HCT116 (cell line): ENCODE results near the gene FAP. TPM values are rescaled to one million over a fixed set of nuclear protein-coding genes. Genes with fewer than 3 reads are reported as not detected.

ENCODE experiments used
- ATAC-seq: fragments of 200-7000 bp; cut with Tn5 transposase; 2 replicates; pipeline ENCODE4 v1.9.1; 2020; ENCODE audit warnings: mild to moderate bottlenecking, moderate library complexity
- BruUV-seq: library from RNA; stranded (reverse); fragments of 400-500 nt; replicated peaks from 2 replicates; lab custom pipeline; 2021; lab: Mats Ljungman, UMichigan
- CTCF ChIA-PET: fragments of 300-600 bp; sonication (Branson Sonifier 250); formaldehyde crosslinking; loops from one replicate; lab custom pipeline; 2021; ENCODE audit warnings: antibody characterized with exemption; lab: Charles Lee
- POLR2A ChIA-PET: fragments of 300-600, 350-600 bp; sonication (Branson Sonifier 250); formaldehyde crosslinking; loops from one replicate; lab custom pipeline; 2021; ENCODE audit warnings: antibody characterized with exemption; lab: Charles Lee
- RAD21 ChIA-PET, 2 experiments: fragments of 300-600 bp; sonication (Branson Sonifier 250); formaldehyde crosslinking; loops; one replicate each; lab custom pipeline; 2023; ENCODE audit warnings: low total read pairs in 2 of 2; ENCODE audit not compliant: uncharacterized antibody in 2 of 2, unreplicated experiment in 2 of 2, low non-redundant PET in 1 of 2; lab: Charles Lee
- DNase-seq: peaks from one replicate; pipeline ENCODE4 v3.0.0-alpha.2; 2010; ENCODE audit warnings: low read depth, low spot score
- H2AFZ ChIP-seq: fragments of 200-600 bp; shearing (Covaris generic), sonication (generic); 2 replicates; pipeline ENCODE4 v1.6.1; 2017; ENCODE audit warnings: low read depth, mixed run types, mixed read lengths, antibody characterized with exemption, low read length; ENCODE audit not compliant: poor library complexity, severe bottlenecking
- H3K27ac ChIP-seq: 2 replicates; pipeline ENCODE4 v1.5.1; 2012; ENCODE audit warnings: low read depth, low read length
- H3K27me3 ChIP-seq: fragments of 200-600 bp; sonication (generic); 2 replicates; pipeline ENCODE4 v1.6.1; 2016; ENCODE audit warnings: mixed run types, low read length, mixed read lengths; ENCODE audit not compliant: insufficient read depth
- H3K36me3 ChIP-seq, 2 experiments: fragments of 200-500 bp in 1 of 2; fragments of 200-600 bp in 1 of 2; sonication (Bioruptor generic) in 1 of 2; sonication (generic) in 1 of 2; 2 replicates each; pipeline versions ENCODE4 v1.5.1 to v1.6.1; 2014 to 2016; ENCODE audit warnings: low read length in 2 of 2, inconsistent platforms in 1 of 2, mixed read lengths in 1 of 2, mixed run types in 1 of 2; ENCODE audit not compliant: insufficient read depth in 2 of 2, control insufficient read depth in 1 of 2
- H3K4me1 ChIP-seq, 2 experiments: fragments of 200-600 bp in 1 of 2; sonication (generic) in 1 of 2; 2 replicates each; pipeline versions ENCODE4 v1.5.1 to v1.6.1; 2012 to 2017; ENCODE audit warnings: low read length in 2 of 2, inconsistent platforms in 1 of 2, mild to moderate bottlenecking in 1 of 2, mixed read lengths in 1 of 2, mixed run types in 1 of 2, moderate library complexity in 1 of 2; ENCODE audit not compliant: insufficient read depth in 2 of 2, control insufficient read depth in 1 of 2
- H3K4me2 ChIP-seq: fragments of 200-600 bp; sonication (generic); 2 replicates; pipeline ENCODE4 v1.6.1; 2017; ENCODE audit warnings: mixed run types, low read length, mixed read lengths
- H3K4me3 ChIP-seq, 2 experiments: fragments of 200-600 bp in 1 of 2; sonication (generic) in 1 of 2; replicated peaks in 1 of 2; 2 replicates each; pipeline ENCODE4 v1.5.1; 2011 to 2016; ENCODE audit warnings: low read length in 2 of 2, control low read depth in 1 of 2, low read depth in 1 of 2, mild to moderate bottlenecking in 1 of 2, mixed read lengths in 1 of 2, mixed run types in 1 of 2
- H3K79me2 ChIP-seq: fragments of 200-600 bp; sonication (generic); 2 replicates; pipeline ENCODE4 v1.6.1; 2017; ENCODE audit warnings: mild to moderate bottlenecking, mixed run types, low read length, moderate library complexity, mixed read lengths; ENCODE audit not compliant: insufficient read depth
- H3K9ac ChIP-seq: fragments of 200-600 bp; sonication (generic); 2 replicates; pipeline ENCODE4 v1.6.1; 2016; ENCODE audit warnings: low read length, mixed read lengths
- H3K9me2 ChIP-seq: fragments of 200-600 bp; sonication (generic), shearing (Covaris generic); 2 replicates; pipeline ENCODE4 v1.6.1; 2017; ENCODE audit warnings: mixed run types, mild to moderate bottlenecking, moderate library complexity; ENCODE audit not compliant: insufficient read depth
- H3K9me3 ChIP-seq, 2 experiments: fragments of 200-500 bp in 1 of 2; fragments of 200-600 bp in 1 of 2; sonication (Bioruptor generic) in 1 of 2; sonication (generic) in 1 of 2; 2 replicates each; pipeline ENCODE4 v1.6.1; 2014 to 2017; ENCODE audit warnings: low read length in 2 of 2, mixed read lengths in 2 of 2, inconsistent platforms in 1 of 2, low read depth in 1 of 2, mild to moderate bottlenecking in 1 of 2, mixed run types in 1 of 2, moderate library complexity in 1 of 2; ENCODE audit not compliant: control insufficient read depth in 1 of 2, insufficient read depth in 1 of 2
- H4K20me1 ChIP-seq: fragments of 200-600 bp; sonication (generic), shearing (Covaris generic); 2 replicates; pipeline ENCODE4 v1.6.1; 2017; ENCODE audit warnings: mixed run types, mild to moderate bottlenecking, moderate library complexity; ENCODE audit not compliant: insufficient read depth
- ATF3 ChIP-seq: IDR thresholded peaks from 2 replicates; pipeline ENCODE4 v1.6.1; 2012
- CBX3 ChIP-seq: IDR thresholded peaks from 2 replicates; pipeline ENCODE4 v1.6.1; 2012; ENCODE audit warnings: low read depth
- CEBPB ChIP-seq: IDR thresholded peaks from 2 replicates; pipeline ENCODE4 v1.6.1; 2012; ENCODE audit warnings: low read depth
- EGR1 ChIP-seq: IDR thresholded peaks from 2 replicates; pipeline ENCODE4 v1.6.1; 2012; ENCODE audit warnings: low read depth
- ELF1 ChIP-seq: IDR thresholded peaks from 2 replicates; pipeline ENCODE4 v1.6.1; 2012; ENCODE audit warnings: low read depth, borderline replicate concordance
- EZH2 ChIP-seq: fragments of 200-600 bp; sonication (generic); IDR thresholded peaks from 2 replicates; pipeline ENCODE4 v1.6.1; 2017; ENCODE audit warnings: antibody characterized with exemption, mixed run types
- EZH2phosphoT487 ChIP-seq: fragments of 200-600 bp; IDR thresholded peaks from 2 replicates; pipeline ENCODE4 v1.6.1; 2018; ENCODE audit warnings: antibody characterized with exemption, borderline replicate concordance
- JUND ChIP-seq: IDR thresholded peaks from 2 replicates; pipeline ENCODE4 v1.6.1; 2012
- RAD21 ChIP-seq: IDR thresholded peaks from 2 replicates; pipeline ENCODE4 v1.6.1; 2012; ENCODE audit warnings: low read depth, mild to moderate bottlenecking
- SIN3A ChIP-seq: IDR thresholded peaks from 2 replicates; pipeline ENCODE4 v1.6.1; 2012; ENCODE audit warnings: low read depth
- YY1 ChIP-seq: IDR thresholded peaks from 2 replicates; pipeline ENCODE4 v1.6.1; 2011; ENCODE audit warnings: low read length, low read depth, moderate library complexity, mild to moderate bottlenecking; ENCODE audit not compliant: insufficient replicate concordance; ENCODE audit errors: extremely low read depth
- ZFX ChIP-seq: fragments of 450-650 bp; IDR thresholded peaks from 2 replicates; pipeline ENCODE4 v1.6.1; 2017
- ZNF274 ChIP-seq: fragments of 200-500 bp; sonication (Bioruptor generic); IDR thresholded peaks from 2 replicates; pipeline ENCODE4 v1.6.1; 2014; ENCODE audit warnings: mild to moderate bottlenecking, low read depth, low read length, inconsistent platforms
- intact Hi-C: fragments of 100-400 bp; cut with micrococcal nuclease; formaldehyde crosslinking; loops from 2 replicates; pipeline ENCODE4 v1.10.0; 2022
- total RNA-seq: library from RNA; stranded (reverse); gene quantifications from one replicate; pipeline ENCODE4 v1.2.1, GENCODE V29; 2021; ENCODE audit not compliant: unreplicated experiment

The FAP gene
- total RNA-seq, 1 experiment from 2014 or later = not detected

- no TSS peak for BruUV-seq
- ChIA-PET CTCF (interaction anchor here (1.3 kb wide), 1 partner anchor 23 kb away, joined by 3 read pairs; no protein-coding TSS in a partner anchor), POLR2A (no interaction called here)
- Histone ChIP-seq H3K79me2 (no peaks in the 10 kb centered on the region), H3K4me3 (no peak overlapping the region), H3K4me1 (peaks cover 0 to 26% of the 10 kb centered on the region in 2 experiments; a peak in 2 of 4 replicates), H2AFZ (no peak overlapping the region), H3K4me2 (no peak overlapping the region)
- intact Hi-C loops = no loop called here
- no peak for TF ChIP-seq EGR1
- TF ChIP-seq JUND = no peak
- no peak for TF ChIP-seq EZH2
- TF ChIP-seq ATF3 = no peak
- no peak for TF ChIP-seq ZFX
- no peak for TF ChIP-seq RAD21
- TF ChIP-seq CBX3 = no peak
- no peak for TF ChIP-seq ELF1
- TF ChIP-seq SIN3A = no peak
- TF ChIP-seq ZNF274 = no peak
- TF ChIP-seq, all 23 proteins: peak for 0
- ATAC-seq = no peak
- Histone ChIP-seq H4K20me1 (no peaks in the 10 kb centered on the region), H3K9me3 (no peaks in the 10 kb centered on the region), H3K9me2 (no peaks in the 10 kb centered on the region), H3K36me3 (no peaks in the 10 kb centered on the region), H3K27me3 (no peaks in the 10 kb centered on the region), H3K27ac (no peak overlapping the region), H3K9ac (no peak overlapping the region)
- DNase-seq = no peak
- RAD21 ChIA-PET = no interaction called here
Measured at GRCh38 chr2:162242586-162243280, 512 bp downstream of the FAP start.

- no peaks in the 10 kb centered on the region for H4K20me1 ChIP-seq
- no peak for TF ChIP-seq ELF1
- no peak for TF ChIP-seq JUND
- no peak for TF ChIP-seq EZH2phosphoT487
- no peak for TF ChIP-seq EGR1
- TF ChIP-seq CEBPB = no peak
- TF ChIP-seq ZFX = no peak
- TF ChIP-seq ATF3 = no peak
- no peak for TF ChIP-seq ZNF274
- no peak for TF ChIP-seq YY1
- TF ChIP-seq, all 23 proteins: peak for 0
- no peak for DNase-seq
- Histone ChIP-seq H3K27ac (no peak overlapping the region), H3K4me1 (peaks cover 0 to 26% of the 10 kb centered on the region in 2 experiments; a peak in 2 of 4 replicates), H3K79me2 (no peaks in the 10 kb centered on the region), H3K27me3 (no peaks in the 10 kb centered on the region), H3K9ac (no peak overlapping the region), H3K9me2 (no peaks in the 10 kb centered on the region), H3K4me2 (no peak overlapping the region), H3K4me3 (no peak overlapping the region), H3K9me3 (no peaks in the 10 kb centered on the region), H2AFZ (no peak overlapping the region), H3K36me3 (no peaks in the 10 kb centered on the region)
- no peak for ATAC-seq
- POLR2A ChIA-PET = no interaction called here
- intact Hi-C loops = no loop called here
- BruUV-seq = no TSS peak
- CTCF ChIA-PET = interaction anchor here (1.3 kb wide), 2 partner anchors 22 to 57 kb away, joined by 3 to 4 read pairs; no protein-coding TSS in a partner anchor
- RAD21 ChIA-PET = no interaction called here
Measured at GRCh38 chr2:162241571-162241970, 1.7 kb downstream of the FAP start.
